Dendritic cell treated with granulocyte-macrophage colony-stimulating factor and Interleukin-4, amounts not matched to agents 40 ng/mL and 50 ng/mL, for 4 days (primary cell): ENCODE results near the gene SECTM1.

Source experiments
- H3K27ac Mint-ChIP-seq: one replicate; pipeline ENCODE4 v1.8.0; 2022; ENCODE audit warnings: mild to moderate bottlenecking, mixed read lengths
- H3K27me3 Mint-ChIP-seq: one replicate; pipeline ENCODE4 v1.8.0; 2022; ENCODE audit warnings: mild to moderate bottlenecking, mixed read lengths
- H3K36me3 Mint-ChIP-seq: one replicate; pipeline ENCODE4 v1.8.0; 2022; ENCODE audit warnings: low read depth, mixed read lengths
- H3K4me1 Mint-ChIP-seq: one replicate; pipeline ENCODE4 v1.8.0; 2022; ENCODE audit warnings: low read depth, mixed read lengths
- H3K4me3 Mint-ChIP-seq: one replicate; pipeline ENCODE4 v1.8.0; 2022; ENCODE audit warnings: mild to moderate bottlenecking, moderate library complexity, mixed read lengths
- H3K9me3 Mint-ChIP-seq: one replicate; pipeline ENCODE4 v1.8.0; 2022; ENCODE audit warnings: mixed read lengths
- intact Hi-C: fragments of 100-400 bp; cut with micrococcal nuclease; formaldehyde crosslinking; loops from one replicate; pipeline ENCODE4 v1.15.0; 2022

Gene SECTM1

DNA sequence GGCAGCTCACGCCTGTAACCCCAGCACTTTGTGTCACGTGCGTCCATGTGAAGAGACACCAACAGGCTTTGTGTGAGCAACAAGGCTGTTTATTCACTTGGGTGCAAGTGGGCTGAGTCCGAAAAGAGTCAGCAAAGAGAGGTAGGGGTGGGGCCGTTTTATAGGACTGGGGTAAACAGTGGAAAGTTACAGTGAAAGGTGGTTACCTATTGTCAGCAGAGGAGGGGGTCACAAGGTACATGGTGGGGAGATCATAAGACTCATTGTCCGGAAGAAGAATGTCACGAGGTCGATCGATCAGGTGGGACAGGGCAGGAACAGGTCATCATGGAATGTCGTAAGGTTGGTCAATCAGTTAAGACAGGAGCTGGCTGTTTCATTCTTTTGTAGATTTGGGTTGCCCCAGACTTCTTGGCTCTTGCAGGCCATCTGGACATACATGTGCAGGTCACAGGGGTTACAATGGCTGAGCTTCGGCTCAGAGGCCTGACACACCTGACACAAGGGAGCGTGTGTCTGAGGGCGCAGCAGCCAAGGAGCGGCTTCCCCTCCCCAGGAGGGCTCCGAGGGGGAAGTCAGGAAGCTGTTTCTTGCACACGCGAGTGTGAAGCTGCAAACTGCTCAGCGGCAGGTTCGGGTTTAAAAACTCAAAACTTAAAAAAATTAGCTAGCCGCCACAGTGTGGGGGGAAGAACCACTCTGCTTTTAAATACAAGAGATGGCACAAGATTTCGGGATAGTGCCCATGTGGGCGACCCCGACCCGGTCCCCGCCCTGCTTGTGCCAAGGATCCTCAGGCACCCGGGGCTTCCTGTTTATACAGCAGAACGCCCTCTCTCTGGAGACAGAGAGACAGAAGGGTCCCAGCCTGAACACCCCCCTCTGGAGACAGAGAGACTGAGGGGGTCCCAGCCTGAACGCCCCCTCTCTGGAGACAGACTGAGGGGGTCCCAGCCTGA, 13.1 kb upstream of the SECTM1 start:
- peak overlapping the region; percentile 23 for H3K4me3 Mint-ChIP-seq
- peaks cover 56% of the 10 kb centered on the region for H3K27me3 Mint-ChIP-seq
- peaks cover 19% of the 10 kb centered on the region for H3K4me1 Mint-ChIP-seq
- no peaks in the 10 kb centered on the region for H3K36me3 Mint-ChIP-seq
- intact Hi-C loops = no loop called here
- no peaks in the 10 kb centered on the region for H3K9me3 Mint-ChIP-seq
- H3K27ac Mint-ChIP-seq = no peak overlapping the region

DNA sequence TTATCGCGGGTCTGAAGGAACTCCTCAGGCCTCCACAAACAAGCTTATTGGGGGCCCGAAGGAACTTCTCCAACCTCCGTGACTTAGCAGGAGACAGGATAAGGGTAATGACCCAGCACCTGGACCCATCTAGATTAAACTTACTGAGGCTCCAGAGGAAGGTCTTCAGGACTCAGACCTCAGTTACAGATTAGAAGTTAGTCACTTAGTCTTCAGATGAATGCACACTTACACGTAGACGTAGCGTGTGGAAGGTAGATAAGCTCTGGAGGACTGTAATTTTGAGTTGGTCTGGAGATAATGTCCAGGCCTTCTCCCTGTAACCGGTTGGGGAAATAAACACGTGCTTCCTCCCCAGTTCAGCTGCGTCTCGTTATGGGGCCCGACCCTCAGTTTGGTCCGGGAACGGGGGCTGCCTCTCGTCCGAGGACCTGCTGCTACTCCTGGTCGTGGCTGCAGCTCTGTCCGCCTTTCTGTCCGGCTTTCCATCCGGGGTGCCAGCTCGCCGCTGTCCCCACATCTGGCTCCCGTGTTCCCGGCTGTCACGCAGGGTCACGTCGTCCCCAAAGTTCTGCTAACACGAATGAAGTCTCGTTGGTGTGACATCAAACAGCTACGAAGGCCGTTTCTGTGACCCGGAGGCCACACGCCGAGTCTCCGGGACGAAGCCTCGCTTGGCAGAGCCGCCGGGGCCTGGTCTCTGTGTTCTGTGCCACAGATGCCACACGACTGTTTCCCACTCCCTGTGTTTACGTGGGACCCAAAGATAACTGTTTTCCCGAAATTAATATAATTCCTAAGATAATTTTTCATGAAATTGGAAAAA, 11.8 kb upstream of the SECTM1 start:
- Mint-ChIP-seq H3K9me3 (no peaks in the 10 kb centered on the region), H3K4me1 (peaks cover 16% of the 10 kb centered on the region), H3K27ac (no peak overlapping the region), H3K4me3 (no peak overlapping the region), H3K36me3 (no peaks in the 10 kb centered on the region), H3K27me3 (peaks cover 44% of the 10 kb centered on the region)
- intact Hi-C loops = no loop called here

DNA sequence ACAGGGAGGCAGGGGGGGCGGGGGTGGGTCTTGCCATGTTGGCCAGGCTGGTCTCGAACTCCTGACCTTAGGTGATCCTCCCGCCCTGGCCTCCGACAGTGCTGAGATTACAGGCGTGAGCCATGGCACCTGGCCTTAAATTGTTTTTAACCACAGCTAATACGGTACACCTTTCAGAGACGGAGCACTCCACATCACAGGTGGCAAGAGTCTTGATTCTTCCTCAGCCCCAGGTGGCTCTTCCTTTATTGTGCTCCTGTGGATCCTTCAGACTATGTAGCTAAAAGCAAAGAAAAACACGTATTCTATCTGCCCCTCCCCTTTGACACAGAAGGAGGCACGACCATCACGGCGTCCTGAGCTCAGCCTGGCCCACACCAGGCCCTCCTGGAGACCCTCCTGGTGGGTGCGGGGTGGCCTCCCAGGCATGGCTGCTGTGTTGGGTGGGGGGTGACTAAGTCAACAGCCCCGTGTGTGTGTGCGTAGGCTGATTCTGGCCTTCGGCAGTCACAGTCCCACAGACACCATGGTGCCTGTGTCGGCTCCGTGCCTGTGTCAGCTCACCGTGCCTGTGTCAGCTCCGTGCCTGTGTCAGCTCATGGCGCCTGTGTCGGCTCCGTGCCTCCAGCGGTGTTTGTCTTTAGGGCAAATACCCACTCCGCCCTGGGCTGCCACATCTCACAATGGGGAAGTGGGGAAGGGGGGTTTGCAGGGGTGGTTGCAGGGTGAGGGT, 10.8 kb upstream of the SECTM1 start:
- Mint-ChIP-seq H3K4me3 (no peak overlapping the region), H3K27me3 (peaks cover 38% of the 10 kb centered on the region), H3K27ac (peak overlapping the region; percentile 56), H3K36me3 (no peaks in the 10 kb centered on the region), H3K9me3 (no peaks in the 10 kb centered on the region), H3K4me1 (peaks cover 19% of the 10 kb centered on the region)
- intact Hi-C loops = no loop called here

DNA sequence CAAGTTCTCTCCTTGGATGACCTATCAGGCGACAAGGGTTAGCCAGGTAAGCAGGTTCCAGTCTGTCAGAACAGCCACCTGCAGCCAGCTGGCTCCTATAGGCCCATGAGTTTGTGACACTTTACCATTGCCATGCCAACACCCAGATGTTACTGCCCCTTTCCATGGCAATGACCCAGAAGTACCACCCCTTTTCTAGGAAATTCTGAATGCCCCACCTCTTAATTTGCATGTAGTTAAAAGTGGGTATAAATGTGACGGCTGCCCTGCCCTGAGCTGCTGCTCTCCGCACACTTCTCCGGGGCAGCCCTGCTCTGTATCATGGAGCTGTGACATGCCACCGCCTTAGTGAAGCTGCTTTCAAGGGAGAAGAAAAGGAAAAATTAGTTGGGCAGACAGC, 10.0 kb upstream of the SECTM1 start:
- H3K9me3 Mint-ChIP-seq = no peaks in the 10 kb centered on the region
- H3K4me3 Mint-ChIP-seq = no peak overlapping the region
- H3K27ac Mint-ChIP-seq = no peak overlapping the region
- H3K36me3 Mint-ChIP-seq = no peaks in the 10 kb centered on the region
- H3K4me1 Mint-ChIP-seq = peaks cover 27% of the 10 kb centered on the region
- intact Hi-C loops = no loop called here
- peaks cover 35% of the 10 kb centered on the region for H3K27me3 Mint-ChIP-seq

DNA sequence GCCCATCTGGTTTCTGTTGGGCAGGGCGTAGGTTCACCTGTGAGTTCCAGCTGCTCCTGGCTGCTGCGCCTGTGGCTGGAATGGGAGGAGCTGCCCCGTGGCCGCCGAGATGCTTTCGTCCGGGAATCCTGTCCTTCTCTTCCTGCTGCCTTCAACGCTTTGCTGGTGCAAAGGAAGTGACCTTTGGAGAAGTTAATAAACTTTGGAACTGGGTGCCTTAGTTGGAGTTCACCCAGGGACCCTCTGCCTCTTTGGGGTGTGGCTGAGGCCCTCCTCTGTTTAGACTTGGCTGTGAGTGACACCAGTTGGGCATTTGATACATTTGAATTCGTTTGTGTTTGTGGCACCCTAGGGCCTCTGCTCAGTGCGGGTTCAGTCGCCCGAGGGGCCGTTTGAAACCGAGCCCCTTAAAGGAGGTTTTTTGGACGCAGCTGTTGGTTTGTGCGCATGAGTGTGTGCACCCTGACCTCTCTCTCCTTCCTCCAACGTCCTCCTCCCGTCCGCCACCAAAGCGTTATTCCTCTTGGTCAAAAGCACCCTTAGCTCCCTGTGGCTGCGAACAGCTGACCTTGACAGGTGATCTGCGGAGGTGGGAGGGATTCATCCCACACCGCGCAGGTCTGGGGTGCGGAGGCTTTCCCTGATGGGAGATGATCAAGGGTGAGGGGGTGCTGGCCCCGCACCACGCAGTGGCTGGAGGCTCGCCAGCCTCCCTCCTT, 9.0 kb upstream of the SECTM1 start:
- Mint-ChIP-seq H3K27me3 (peaks cover 33% of the 10 kb centered on the region), H3K27ac (no peak overlapping the region), H3K4me1 (peaks cover 31% of the 10 kb centered on the region), H3K4me3 (no peak overlapping the region), H3K36me3 (no peaks in the 10 kb centered on the region), H3K9me3 (no peaks in the 10 kb centered on the region)
- intact Hi-C loops = no loop called here

DNA sequence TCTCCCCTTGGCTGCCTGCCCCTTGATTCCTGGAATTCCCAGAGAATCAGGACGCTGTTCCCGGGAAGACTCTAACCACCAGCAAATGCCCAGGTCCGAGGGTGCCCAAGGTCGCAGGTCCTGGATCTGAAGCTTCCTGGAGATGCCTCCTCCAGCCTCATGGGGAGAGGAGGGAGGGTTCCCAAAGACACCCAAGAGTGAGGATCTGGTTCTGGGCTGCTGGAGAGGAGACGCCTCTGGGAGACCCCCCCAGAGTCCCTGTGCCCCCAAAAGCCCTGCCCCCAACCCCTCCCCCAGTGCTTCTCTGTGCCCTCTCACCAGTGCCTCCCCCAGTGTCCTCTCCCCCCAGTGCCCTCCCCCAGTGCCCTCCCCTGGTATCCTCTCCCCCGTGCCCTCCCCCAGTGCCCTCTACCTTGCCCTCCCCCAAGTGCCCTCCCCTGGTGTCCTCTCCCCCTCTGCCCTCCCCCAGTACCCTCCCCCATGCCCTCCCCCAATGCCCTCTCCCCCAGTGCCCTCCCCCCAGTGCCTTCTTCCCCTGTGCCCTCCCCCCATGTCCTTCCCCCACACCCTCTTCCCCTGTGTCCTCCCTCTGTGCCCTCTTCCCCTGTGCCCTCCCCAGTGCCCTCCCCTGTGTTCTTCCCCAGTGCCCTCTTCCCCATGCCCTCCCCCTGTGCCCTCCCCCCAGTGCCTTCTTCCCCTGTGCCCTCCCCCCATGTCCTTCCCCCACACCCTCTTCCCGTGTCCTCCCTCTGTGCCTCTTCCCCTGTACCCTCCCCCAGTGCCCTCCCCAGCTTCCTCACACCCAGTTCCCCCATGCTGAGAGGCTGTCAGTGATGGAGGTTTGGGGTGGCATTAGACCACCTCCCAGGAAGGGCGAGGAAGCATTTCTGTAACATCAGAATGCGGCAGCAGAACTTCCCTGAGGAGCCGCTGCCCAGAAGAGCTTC, 6.3 kb upstream of the SECTM1 start:
- Mint-ChIP-seq H3K4me3 (no peak overlapping the region), H3K27ac (no peak overlapping the region), H3K9me3 (no peaks in the 10 kb centered on the region), H3K4me1 (peaks cover 41% of the 10 kb centered on the region), H3K27me3 (peaks cover 27% of the 10 kb centered on the region), H3K36me3 (no peaks in the 10 kb centered on the region)
- intact Hi-C loops = no loop called here

DNA sequence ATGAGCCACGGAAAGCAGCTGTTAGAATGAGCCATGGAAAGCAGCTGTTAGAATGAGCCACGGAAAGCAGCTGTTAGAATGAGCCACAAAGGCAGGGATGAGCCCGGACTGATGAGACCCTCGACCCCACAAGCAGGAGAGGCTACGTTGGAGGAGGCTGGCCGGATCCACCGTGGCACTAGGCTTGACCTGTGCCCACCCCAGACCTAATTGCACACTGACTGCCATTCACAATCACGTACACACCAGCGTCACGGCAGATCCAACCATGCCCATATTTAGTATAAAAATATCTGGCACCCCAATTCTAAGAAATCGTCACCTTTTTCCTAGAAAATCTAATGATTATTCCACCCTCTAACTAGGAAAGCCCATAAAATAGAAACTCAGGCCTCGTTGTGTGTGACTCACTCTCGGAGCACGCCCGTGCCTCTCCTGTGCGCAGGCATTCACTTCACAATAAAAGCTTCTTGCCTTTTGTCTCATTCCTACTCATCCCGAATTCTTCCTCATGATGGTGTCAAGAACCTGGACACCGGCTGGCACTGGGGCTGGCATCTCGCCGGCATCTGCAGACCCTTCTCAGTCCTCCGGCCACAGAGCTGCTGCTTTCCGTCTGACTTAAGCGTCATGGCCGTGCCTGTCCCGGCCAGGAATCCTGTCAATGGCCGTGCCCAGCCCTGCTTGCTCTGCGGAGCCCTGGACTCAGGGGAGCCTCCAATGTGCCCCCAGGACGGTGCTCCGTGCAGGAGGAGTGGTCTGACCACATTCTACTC, 5.5 kb upstream of the SECTM1 start:
- intact Hi-C loops = no loop called here
- no peak overlapping the region for H3K4me3 Mint-ChIP-seq
- H3K9me3 Mint-ChIP-seq = no peaks in the 10 kb centered on the region
- peaks cover 24% of the 10 kb centered on the region for H3K27me3 Mint-ChIP-seq
- H3K4me1 Mint-ChIP-seq = peaks cover 41% of the 10 kb centered on the region
- no peaks in the 10 kb centered on the region for H3K36me3 Mint-ChIP-seq
- H3K27ac Mint-ChIP-seq = peak overlapping the region; percentile 38

DNA sequence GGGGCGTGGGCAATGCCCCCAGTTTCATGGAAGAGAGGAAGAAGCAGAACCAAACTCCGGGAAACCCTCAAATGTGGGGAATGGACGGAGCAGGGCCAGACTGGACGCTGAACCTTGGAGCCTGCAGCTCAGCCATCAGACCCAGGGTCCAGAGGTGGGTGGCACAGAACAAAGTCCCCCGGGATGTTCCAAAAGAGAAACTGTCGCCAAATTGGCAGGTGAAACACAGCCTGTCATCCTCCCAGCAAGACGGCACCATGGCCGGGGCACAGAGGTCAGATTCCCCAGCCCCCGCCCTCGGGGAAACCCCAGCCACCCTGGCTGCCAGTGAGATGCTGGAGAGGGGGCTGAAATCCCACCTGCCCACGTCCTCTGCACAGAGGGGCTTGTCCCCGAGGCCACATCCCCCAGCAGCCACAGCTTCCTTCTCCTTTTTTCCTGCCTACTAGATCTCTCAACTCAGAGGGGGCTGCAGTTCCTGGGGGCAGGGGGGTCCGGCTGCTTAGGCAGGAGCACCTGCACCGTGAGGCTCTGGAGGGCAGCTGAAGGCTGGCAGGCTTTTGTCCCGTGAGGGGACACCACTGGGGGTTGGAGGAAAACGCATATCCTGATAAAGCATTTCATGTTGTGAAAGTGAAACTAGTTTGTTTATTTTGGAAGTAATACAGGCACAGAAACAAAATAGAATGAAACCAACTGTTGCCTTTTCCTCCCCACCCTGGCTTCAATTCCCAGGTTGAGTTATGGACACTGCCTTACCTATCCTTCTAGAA, 1.2 kb upstream of the SECTM1 start:
- Mint-ChIP-seq H3K9me3 (no peaks in the 10 kb centered on the region), H3K4me3 (peak overlapping the region; percentile 95), H3K27me3 (peaks cover 28% of the 10 kb centered on the region), H3K27ac (peak overlapping the region; percentile 83), H3K4me1 (peaks cover 72% of the 10 kb centered on the region), H3K36me3 (peaks cover 28% of the 10 kb centered on the region)
- intact Hi-C loops = no loop called here

DNA sequence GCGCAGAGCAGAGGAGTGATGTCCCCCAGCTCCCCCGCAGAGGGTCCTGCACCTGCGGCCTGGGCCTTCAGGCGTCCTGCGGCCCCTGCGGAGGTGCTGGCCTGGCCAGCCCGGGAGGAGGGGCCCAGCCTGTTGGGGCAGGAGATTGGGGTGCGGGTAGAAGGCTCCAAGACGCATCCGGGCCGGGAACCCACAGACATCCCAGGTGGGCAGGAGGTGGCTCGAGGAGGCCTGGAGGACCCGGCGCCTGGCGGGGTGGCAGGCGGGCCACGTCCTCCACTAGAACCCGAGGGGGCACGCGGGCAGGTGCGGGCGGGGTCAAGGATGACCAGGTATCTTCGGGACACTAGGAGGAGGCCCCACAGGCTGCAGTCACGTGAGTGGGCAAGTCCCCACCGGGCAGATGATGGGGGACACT, 647 bp upstream of the SECTM1 start:
- Mint-ChIP-seq H3K4me1 (peaks cover 74% of the 10 kb centered on the region), H3K9me3 (no peaks in the 10 kb centered on the region), H3K36me3 (peaks cover 34% of the 10 kb centered on the region), H3K4me3 (peak overlapping the region; percentile 95), H3K27me3 (peaks cover 25% of the 10 kb centered on the region), H3K27ac (peak overlapping the region; percentile 83)
- intact Hi-C loops = no loop called here

DNA sequence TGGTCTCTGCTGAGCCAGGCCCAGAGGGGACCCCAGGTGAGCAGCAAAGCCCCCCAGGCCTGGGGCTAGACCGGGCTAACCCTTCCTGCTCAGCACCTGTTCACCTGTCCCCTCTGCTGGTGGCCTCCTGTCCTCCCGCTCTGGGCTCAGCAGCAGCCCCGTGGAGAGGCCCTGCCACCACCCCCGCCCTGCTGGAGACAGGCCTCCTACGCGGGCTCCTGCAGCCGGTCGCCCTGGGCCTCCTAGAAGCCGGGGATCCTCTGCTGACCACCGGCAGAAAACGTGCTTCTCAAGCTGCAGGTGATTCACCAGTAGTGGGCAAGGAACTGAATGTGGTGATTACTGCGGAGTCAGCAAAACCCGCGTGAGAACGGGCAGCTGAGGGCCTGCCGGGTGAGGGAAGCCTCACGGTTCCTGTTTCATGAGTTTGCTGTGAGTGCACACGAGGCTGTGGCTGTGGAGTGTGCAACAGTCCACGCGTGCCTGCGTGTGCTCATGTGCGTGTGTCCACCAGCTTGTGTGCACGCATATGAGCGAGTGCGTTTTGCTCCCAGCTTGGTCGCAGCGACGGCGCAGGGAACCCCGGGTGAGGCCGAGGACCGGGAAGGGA, 792 bp downstream of the SECTM1 start:
- intact Hi-C loops = no loop called here
- peaks cover 45% of the 10 kb centered on the region for H3K36me3 Mint-ChIP-seq
- H3K9me3 Mint-ChIP-seq = no peaks in the 10 kb centered on the region
- peak overlapping the region; percentile 83 for H3K27ac Mint-ChIP-seq
- H3K4me3 Mint-ChIP-seq = peak overlapping the region; percentile 83
- H3K4me1 Mint-ChIP-seq = peaks cover 70% of the 10 kb centered on the region
- peaks cover 28% of the 10 kb centered on the region for H3K27me3 Mint-ChIP-seq

DNA sequence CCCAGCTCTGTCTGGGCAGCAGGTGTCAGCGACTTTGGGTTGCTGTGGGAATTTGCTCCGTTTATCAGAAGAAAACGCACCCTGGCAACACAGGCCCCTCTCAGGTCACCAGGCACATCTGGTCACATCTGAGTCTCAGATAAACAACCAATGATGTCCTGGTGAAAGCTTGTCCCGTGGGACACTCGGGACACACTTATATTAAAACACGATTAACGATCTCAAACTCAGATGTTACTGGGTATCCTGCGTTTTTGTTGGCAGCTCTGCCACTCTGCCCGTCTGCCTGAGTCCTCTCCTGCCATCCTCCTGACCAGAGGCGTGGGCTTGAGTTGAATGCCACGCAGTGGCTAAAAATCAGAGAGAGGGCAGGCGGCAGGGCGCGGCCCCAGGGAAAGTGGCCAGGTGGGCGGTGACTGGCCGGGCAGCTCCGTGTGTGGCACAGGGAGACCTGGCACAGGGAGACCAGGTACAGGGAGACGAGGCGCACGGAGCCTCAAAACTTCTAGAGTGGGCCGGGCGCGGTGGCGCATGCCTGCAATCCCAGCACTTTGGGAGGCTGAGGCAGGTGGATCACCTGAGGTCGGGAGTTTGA, 2.1 kb downstream of the SECTM1 start:
- Mint-ChIP-seq H3K27ac (no peak overlapping the region), H3K27me3 (peaks cover 28% of the 10 kb centered on the region), H3K9me3 (no peaks in the 10 kb centered on the region), H3K36me3 (peaks cover 58% of the 10 kb centered on the region), H3K4me3 (peak overlapping the region; percentile 6), H3K4me1 (peaks cover 67% of the 10 kb centered on the region)
- intact Hi-C loops = no loop called here
